Measurements from ENCODE around the gene LRIF1.

GRCh38 chr1:110921953-110922352 is 41.8 kb downstream of the LRIF1 start:
- TF ChIP-seq POLR2A (IDR thresholded peaks at IDR 0.05) = no peak
- TF ChIP-seq CTCF (IDR thresholded peaks at IDR 0.05) = no peak
